Measurements from ENCODE around the gene MRPL44. TPM values are rescaled to one million over a fixed set of nuclear protein-coding genes. Genes with fewer than 3 reads are reported as not detected.

MRPL44 gene
- total and polyA plus RNA-seq, 2 of the 13 experiments (the other 11 are each of a cell fraction or from before 2014, with no cell fraction given) = 38.4 to 78.0 TPM

DNA sequence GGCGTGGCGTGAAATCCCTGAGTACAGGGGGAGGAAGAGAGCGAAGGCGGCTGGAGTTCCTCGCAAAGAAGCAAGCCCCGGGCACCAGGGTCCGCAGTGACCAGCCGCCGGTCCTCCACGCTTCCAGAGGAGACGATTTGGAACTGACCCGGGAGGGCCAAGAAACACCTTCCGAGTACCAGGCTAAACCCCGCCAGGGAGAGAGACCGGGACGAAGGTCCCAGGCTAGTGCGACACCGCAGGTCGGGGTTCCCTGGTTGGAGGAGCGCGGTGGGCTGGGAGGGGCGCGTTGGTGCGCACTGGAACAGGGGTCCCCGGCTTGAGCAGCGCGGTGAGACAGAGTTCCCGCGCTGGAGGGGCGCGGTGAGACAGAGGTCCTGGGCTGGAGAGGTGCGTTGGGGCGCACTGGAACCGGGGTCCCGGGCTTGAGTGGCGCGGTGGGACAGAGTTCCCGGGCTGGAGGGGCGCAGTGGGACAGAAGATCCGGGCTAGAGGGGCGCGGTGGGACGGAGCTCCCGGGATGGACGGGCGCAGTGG, 13.0 kb upstream of the MRPL44 start (continued):
- TF ChIP-seq PTBP1 (IDR thresholded peaks at IDR 0.05; ENCODE audit: low read depth, low read length, poor library complexity, severe bottlenecking) = no peak
- TF ChIP-seq NAIF1 (CRISPR knock-in tag; IDR thresholded peaks at IDR 0.05; ENCODE audit: borderline replicate concordance) = no peak
- TF ChIP-seq, protein P1, sequence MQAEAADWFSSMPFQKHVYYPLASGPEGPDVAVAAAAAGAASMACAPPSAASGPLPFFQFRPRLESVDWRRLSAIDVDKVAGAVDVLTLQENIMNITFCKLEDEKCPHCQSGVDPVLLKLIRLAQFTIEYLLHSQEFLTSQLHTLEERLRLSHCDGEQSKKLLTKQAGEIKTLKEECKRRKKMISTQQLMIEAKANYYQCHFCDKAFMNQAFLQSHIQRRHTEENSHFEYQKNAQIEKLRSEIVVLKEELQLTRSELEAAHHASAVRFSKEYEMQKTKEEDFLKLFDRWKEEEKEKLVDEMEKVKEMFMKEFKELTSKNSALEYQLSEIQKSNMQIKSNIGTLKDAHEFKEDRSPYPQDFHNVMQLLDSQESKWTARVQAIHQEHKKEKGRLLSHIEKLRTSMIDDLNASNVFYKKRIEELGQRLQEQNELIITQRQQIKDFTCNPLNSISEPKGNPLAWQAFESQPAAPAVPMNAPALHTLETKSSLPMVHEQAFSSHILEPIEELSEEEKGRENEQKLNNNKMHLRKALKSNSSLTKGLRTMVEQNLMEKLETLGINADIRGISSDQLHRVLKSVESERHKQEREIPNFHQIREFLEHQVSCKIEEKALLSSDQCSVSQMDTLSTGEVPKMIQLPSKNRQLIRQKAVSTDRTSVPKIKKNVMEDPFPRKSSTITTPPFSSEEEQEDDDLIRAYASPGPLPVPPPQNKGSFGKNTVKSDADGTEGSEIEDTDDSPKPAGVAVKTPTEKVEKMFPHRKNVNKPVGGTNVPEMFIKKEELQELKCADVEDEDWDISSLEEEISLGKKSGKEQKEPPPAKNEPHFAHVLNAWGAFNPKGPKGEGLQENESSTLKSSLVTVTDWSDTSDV (CRISPR knock-in tag; IDR thresholded peaks at IDR 0.05) = no peak

DNA sequence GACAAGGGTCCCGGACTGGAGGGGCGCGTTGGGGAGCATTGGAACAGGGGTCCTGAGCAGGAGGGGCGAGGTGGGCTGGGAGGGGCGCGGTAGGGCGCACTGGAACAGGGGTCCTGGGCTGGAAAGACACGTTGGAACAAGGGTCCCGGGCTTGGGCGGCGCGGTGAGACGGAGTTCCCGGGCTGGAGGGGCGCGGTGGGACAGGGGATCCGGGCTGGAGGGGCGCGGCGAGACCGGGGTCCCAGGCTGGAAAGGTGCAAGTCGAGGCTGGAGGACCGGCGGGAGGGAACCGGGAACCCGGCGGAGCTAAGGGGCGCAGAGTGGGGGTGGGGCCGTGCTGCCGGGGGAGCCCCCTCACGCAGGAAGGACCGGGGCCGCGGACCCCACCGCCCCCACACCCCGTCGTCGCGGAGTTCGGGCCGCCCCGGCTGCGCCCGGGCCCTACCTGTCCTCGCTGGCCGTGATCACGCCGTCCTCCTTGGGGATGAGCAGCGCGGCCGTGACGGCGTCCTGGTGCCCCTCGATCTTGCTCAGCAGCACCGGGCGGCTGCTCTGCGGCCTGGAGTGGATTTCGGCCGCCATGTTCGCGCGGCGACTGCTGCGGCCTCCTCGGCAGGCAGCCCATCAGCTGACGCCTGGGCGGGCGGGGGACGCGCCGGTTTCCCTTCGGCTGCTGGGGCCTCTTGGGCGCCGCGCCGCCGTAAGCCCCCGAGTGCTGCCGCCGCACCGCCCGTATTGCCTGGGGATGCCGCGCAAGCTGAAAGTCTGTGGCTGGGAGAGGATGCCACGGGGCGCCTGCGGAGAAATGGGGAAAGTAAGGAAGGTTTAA, 12.3 kb upstream of the MRPL44 start, which contains the start of gene WDFY1:
Gene WDFY1, minus strand, starts transcription at position 633 of the 829 bp plus-strand sequence. Its CDS starts 51 bp downstream, at position 582.
- no TSS peak for BruUV-seq (replicated peaks)
- peak within 1 kb of the TSS; percentile 85 for H3K27ac ChIP-seq (ENCODE audit: extremely low read length, insufficient read depth, low read length)
- ChIA-PET POLR2A (interaction anchor here (0.7 to 3.6 kb wide), 8 partner anchors 9 to 201 kb away, joined by 3 to 69 read pairs (median 6); partner anchors contain the start of gene MRPL44), CTCF (ENCODE audit: low intra/inter-chr PET ratio, low total read pairs) (interaction anchor here (0.7 kb wide), 1 partner anchor 26 kb away, joined by 3 read pairs; no protein-coding TSS in a partner anchor)
- H3K4me3 ChIP-seq (replicated peaks in 1 of 3; ENCODE audit: insufficient read depth in 1 of 3, low read depth in 2 of 3, low read length in 3 of 3) = peak within 1 kb of the TSS; percentile 80 to 100 (median 99)
- in situ Hi-C loops (cut with HindIII; ENCODE audit: extremely low pct_ligation_motif_present, low pct_unique_long_range_greater_than_20kb) = no loop called here
- H4K20me1 ChIP-seq (ENCODE audit: insufficient read depth, low read length) = peaks cover 11% of the 10 kb centered on the region; the same call in 1 of the 2 replicates
- intact Hi-C loops (cut with micrococcal nuclease; ENCODE audit: unreplicated experiment) = loop anchor here (1.0 to 2.0 kb wide), 2 partner anchors 15 to 36 kb away; no protein-coding TSS in a partner anchor
- peak within 1 kb of the TSS; percentile 98 for H3K9ac ChIP-seq (ENCODE audit: insufficient read depth, low read depth, low read length)
- H3K36me3 ChIP-seq (replicated peaks in 1 of 2; ENCODE audit: control insufficient read depth in 1 of 2, insufficient read depth in 2 of 2, low read length in 2 of 2) = no peaks in the 10 kb centered on the region
- DNase-seq (ENCODE audit: low spot score) (peak; percentile 75), FAIRE-seq (no peak), ATAC-seq (peak; percentile 95)
- no peak within 1 kb of the TSS for H2AFZ ChIP-seq (ENCODE audit: low read length)
- H3K79me2 ChIP-seq (ENCODE audit: insufficient read depth, low read length) = peaks cover 44% of the 10 kb centered on the region
- H3K4me1 ChIP-seq (ENCODE audit: insufficient read depth, low read length) = peaks cover 37% of the 10 kb centered on the region
- H3K4me2 ChIP-seq (ENCODE audit: low read depth, low read length) = peak within 1 kb of the TSS; percentile 94
- 1% methylated on average over 59 of the region's 87 CpGs for WGBS (ENCODE audit: low lambda C conversion rate)
- H3K9me3 ChIP-seq (ENCODE audit: low read length) = no peaks in the 10 kb centered on the region
- H3K27me3 ChIP-seq (ENCODE audit: control insufficient read depth in 1 of 2, insufficient read depth in 2 of 2, low read length in 2 of 2) = no peaks in the 10 kb centered on the region; a peak in 1 of 5 replicates
- TF ChIP-seq ZBTB1 (CRISPR knock-in tag; IDR thresholded peaks at IDR 0.05; ENCODE audit: borderline replicate concordance) (no peak), RNF219 (CRISPR knock-in tag; IDR thresholded peaks at IDR 0.05) (no peak; the same call in 1 of the 2 replicates), SKIL (CRISPR knock-in tag; IDR thresholded peaks at IDR 0.05; ENCODE audit: borderline replicate concordance) (peak; percentile 95), BCLAF1 (IDR thresholded peaks at IDR 0.05) (no peak), RXRA (CRISPR knock-in tag; IDR thresholded peaks at IDR 0.05) (peak; percentile 94), FOSL1 (CRISPR knock-in tag; IDR thresholded peaks at IDR 0.05; ENCODE audit: borderline replicate concordance) (peak; percentile 34; the same call in 1 of the 2 replicates)

Measured in HepG2 (cell line).